GM12873 (cell line): ENCODE data around the gene GATAD2A.

Experiments used
- TF ChIP-seq, protein P1 (sequence below): IDR thresholded peaks from 2 replicates; pipeline ENCODE4 v1.5.1; 2012; ENCODE audit warnings: low read depth, mild to moderate bottlenecking, moderate library complexity, low read length, control low read depth; ENCODE audit not compliant: insufficient read depth; ENCODE audit errors: missing control alignments

GATAD2A gene

GRCh38 chr19:19404879-19405860 lies at the start of gene GATAD2A:
Gene GATAD2A, plus strand, starts transcription at chr19:19405675. Its CDS starts 59,671 bp downstream, at chr19:19465346.
- TF ChIP-seq, protein P1, sequence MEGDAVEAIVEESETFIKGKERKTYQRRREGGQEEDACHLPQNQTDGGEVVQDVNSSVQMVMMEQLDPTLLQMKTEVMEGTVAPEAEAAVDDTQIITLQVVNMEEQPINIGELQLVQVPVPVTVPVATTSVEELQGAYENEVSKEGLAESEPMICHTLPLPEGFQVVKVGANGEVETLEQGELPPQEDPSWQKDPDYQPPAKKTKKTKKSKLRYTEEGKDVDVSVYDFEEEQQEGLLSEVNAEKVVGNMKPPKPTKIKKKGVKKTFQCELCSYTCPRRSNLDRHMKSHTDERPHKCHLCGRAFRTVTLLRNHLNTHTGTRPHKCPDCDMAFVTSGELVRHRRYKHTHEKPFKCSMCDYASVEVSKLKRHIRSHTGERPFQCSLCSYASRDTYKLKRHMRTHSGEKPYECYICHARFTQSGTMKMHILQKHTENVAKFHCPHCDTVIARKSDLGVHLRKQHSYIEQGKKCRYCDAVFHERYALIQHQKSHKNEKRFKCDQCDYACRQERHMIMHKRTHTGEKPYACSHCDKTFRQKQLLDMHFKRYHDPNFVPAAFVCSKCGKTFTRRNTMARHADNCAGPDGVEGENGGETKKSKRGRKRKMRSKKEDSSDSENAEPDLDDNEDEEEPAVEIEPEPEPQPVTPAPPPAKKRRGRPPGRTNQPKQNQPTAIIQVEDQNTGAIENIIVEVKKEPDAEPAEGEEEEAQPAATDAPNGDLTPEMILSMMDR, result peak; percentile 20

DNA sequence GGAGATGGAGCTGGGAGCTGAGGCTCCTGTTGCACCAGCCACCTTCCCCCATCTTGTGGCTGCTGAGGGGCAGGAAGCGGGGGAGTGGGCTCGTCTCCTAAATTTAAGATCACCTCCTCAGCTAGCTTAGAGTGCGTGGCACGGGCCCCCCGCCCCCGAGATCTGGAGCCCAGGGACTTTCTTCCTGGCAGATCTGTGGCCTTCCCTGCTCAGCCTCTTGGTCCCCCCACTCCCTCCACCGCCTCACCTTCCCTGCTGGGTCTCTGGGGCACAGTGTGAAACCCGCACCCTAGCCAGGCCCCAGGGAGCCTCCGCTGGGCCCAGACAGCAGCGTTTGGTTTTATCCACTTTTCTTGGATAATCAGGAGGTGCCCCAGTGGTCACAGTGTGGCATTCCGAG lies 49.0 kb upstream of the GATAD2A start:
- TF ChIP-seq, protein P1, result no peak

GRCh38 chr19:19356901-19357566 lies 48.4 kb upstream of the GATAD2A start:
- TF ChIP-seq, protein P1, result no peak

GRCh38 chr19:19361075-19361594 lies 44.3 kb upstream of the GATAD2A start:
- TF ChIP-seq, protein P1, result peak; percentile 82

DNA sequence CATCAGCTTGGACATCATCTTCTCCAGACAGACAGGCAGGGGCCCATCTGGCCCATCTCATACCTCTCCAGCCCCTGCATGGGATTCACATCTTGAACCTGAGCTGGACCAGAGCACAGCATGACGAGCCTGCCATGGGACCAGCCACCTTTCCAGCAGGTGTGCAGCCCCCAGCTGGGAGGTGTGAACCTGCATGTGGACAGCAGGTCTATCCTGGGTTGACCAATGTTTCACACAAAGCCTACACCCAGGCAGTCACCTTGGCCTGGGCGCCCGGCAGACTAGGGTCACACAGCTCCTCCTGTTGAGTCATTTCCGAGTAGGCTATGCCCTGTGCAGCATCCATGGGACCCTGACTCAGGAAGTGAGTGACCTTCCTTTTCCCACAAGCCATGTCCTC lies 43.4 kb upstream of the GATAD2A start:
- TF ChIP-seq, protein P1, result no peak

DNA sequence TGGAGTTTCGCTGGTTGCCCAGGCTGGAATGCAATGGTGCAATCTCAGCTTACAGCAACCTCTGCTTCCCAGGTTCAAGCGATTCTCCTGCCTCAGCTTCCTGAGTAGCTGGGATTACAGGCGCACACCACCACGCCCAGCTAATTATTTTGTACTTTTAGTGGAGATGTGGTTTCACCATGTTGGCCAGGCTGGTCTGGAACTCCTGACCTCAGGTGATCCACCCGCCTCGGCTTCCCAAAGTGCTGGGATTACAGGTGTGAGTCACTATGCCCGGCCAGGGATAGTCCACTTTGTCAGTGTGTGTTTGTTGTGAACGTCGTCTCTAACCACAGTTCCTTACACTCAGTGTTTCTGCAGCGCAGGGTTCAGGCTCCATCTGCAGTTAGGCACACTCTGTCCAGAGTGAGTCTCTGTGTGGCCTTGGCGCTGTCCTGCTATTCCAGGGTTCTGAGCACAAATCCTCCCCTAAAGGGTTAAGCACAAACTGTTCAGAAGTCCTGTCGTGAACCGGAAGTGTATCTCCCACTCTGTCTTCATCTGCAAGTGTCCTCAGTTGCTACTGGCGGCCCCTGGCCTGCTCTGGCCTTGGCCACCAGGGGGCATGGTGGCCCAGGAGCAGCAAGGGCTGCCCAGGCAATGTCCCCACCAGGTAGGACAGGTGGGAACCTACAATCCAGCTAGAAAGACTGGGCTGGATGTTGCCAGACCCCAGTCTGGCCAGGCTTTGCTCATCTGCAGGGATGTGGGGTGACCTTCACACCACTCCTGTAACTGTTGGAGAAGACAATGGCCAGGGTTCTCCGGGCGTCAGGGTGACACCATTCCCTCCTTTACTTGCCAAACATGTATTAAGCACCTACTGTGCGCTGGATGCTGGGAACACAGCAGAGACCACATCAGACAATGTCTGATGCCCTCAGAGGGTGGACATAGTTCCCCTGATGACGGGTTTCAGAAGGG lies 38.8 kb upstream of the GATAD2A start:
- TF ChIP-seq, protein P1, result peak; percentile 98

GRCh38 chr19:19368087-19368486 lies 37.4 kb upstream of the GATAD2A start:
- TF ChIP-seq, protein P1, result no peak
